HG03439 (cell line): ENCODE measurements around the gene CAMTA1.
"Not testable (repeated sequence)": the region's sequence is repeated elsewhere in the genome, so short reads cannot be mapped to it uniquely, and the experiment has no call there.

Experiments
- ATAC-seq: cut with Tn5 transposase; IDR thresholded peaks from one replicate; pipeline ENCODE4 v1.9.1; 2021; ENCODE audit warnings: mild to moderate bottlenecking, moderate library complexity; ENCODE audit not compliant: unreplicated experiment

Gene CAMTA1

DNA sequence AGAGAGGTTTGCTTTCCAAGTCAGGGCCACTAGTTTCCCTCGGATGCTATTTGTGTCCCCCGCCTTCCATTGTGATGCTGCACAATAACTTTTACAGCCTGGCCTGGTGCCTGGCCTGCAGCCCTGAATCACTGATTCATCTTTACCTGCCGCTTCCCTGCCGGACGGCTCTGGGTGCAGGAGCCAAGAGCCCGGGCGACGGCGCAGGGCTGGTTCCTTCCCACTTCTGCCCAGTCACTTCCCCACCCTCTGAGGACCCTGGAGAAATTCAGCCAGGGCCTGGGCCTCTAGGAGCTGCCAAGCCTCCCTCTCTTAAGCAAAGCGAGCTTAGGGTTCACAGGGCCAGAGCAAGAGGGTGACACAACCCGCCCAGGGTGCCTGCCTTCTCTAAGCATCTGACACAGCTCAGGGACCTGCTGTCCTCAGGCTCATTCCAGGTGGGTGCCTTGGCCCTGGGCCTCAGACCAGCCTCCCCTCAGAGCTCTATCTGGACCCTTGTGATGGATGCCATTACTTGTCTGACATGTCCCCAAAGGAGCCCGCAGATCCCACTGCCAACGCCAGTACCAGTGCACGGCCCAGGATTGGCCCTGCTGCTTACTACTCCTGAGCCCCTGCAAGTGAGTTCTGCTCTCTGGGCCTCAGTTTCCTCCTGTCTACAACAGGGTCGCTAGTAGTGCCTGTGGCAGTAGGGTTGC, 604.8 kb downstream of the CAMTA1 start:
- no peak for ATAC-seq

DNA sequence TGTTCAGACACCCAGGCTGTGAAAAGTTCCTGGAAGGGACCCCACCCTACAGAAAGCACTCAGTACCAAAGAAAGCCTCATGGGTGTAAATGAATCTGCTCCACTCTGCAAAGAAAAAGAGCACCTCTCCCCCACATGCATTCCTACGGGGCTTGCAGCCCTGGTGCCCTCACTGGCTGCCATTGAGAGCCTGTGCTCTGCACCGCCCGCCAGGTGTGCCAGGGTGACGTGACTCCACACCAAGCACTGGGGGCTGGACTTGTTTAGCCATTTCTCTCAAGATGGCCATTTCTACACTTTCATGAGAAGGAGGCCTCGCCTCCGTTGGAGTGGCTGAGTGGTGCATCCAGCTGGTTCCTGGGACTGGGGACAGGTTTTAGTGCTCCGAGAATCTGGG, 605.3 kb downstream of the CAMTA1 start:
- ATAC-seq = no peak

DNA sequence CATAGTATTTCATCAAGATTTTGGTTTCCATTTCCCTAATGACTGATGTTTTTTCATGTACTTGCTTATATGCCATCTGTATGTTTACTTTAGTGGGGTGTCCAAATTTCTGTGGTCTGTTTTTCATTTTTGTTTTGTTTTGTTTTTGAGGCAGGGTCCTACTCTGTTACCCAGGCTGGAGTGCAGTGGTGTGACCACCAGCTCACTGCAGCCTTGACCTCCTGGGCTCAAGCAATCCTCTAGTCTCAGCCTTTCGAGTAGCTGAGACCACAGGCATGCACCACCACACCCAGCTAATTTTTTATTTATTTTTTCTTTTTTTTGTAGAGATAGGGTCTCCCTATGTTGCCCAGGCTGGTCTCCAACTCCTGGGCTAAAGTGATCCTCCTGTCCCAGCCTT, 607.9 kb downstream of the CAMTA1 start:
- no peak for ATAC-seq

DNA sequence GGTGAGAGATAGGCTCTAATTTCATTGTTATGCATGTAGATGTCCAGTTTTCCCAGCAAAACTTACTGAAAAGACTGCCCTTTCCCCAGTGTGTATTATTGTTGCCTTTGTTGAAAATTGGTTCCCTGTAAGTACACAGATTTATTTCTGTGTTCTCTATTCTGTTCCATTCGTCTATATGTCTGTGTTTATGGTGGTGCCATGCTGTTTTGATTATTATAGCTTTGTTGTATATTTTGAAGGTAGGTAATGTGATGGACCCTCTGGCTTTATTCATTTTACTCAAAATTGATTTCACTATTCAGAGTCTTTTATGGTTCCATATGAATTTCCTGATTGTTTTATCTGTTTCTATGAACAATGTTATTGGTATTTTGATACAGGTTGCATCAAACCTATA, 610.0 kb downstream of the CAMTA1 start:
- no peak for ATAC-seq

DNA sequence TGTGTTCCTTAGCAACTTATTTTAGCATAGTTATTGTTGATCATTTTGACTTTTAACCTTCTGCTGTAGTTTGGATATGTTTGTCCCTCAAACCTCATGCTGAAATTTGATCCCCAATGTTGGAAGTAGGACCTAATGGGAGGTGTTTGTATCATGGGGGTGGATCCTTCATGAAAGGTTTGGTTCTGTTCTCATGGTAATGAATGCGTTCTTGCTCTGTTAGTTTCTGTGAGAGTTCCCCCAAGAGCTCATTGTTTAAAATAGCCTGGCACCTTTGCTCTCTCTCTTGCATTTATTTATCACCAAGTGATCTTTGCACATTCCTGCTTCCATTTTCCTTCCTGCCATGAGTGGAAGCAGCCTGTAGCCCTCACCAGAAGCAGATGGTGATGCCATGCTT, 613.7 kb downstream of the CAMTA1 start:
- no peak for ATAC-seq

DNA sequence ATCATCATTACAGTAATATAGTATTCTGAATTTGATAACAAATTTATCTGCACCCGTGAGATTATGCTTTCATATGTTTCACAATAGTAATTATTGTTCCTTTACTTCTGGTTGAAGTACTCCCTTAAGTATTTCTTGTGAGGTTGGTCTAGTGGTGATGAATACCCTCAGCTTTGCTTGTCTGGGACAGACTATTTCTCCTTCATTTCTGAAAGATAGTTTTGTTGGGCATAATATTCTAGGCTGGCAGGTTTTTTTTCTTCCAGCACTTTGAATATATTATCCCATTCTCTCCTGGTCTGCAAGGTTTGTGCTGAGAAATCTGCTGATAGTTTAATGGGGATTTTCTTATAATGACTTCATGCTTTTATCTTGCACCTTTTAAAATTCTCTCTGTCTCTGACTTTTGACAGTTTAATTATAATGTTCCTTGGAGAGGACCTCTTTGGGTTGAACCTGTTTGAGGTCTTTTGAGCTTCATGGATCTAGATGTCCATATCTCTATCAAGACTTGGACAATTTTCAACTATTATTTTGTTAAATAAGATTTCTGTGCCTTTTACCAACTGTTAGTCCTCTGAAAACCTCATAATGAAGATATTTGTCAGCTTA, 614.4 kb downstream of the CAMTA1 start:
- ATAC-seq = no peak

DNA sequence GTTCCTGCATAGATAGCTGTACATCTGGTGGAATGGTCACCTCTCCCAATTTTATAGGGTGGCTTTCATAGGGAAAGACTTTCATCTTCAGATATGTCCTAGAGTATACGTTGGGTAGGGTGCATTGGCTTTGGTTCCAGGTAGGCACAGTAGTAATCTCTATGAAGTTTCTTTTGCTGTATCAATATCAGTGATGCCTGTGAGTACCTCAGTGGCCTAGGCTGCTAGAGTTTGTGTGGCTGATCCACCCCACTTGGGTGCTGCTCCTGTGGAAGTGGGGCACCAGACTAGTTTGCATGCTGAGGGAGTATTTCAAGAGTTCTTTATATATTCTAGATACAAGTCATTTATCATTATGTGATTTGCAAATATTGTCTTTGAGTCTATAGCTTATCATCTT, 615.3 kb downstream of the CAMTA1 start:
- no peak for ATAC-seq

DNA sequence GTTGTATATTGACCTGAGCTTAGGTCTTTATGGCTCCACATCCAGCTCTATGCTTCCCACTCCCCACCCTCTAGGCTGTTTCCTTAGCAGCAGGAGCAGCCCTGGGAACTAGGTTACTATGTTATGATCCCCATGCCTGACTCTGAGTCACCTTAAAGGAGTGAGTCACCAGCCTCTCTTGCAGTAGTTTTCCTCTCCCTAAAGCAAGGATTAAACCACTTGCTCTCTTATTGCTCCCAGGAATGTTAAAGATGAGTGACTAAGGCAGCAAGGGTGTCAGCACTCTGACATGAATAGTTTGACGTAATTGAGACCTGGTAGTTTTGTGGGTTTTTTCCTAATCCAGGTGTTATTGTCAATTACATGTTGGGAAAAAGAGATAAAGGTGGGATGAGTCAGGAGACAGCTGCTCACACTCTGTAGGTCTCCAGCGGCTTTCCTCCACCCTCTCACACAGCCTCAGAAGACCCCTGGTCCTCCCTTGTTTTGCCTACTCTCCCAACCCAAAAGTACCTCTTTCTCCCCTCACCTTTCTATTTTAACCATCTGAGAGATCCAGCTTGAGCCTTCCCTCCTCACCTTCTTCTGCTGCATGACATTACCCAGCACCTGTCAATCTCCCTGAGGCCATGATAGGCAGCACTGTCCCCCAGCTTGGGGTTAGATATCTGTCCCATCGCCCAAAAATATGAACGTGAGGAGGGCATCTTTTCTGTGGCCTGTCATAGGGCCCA, 616.7 kb downstream of the CAMTA1 start:
- ATAC-seq = no peak

DNA sequence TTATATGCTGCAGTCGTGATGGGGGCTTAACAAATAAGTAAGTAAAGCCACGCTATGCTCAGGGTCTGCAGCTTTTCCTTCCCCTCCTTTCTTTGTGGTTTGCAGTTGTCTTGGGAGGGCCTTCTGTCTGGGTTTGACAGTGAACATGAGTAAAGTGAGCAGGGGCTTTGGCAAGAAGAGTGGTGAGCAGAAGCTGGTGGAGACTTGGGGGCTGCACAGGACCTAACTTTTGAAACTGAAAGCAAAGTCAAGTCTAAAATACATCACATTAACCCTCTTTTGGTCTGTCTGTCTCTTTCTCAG, 617.2 kb downstream of the CAMTA1 start:
- no peak for ATAC-seq

DNA sequence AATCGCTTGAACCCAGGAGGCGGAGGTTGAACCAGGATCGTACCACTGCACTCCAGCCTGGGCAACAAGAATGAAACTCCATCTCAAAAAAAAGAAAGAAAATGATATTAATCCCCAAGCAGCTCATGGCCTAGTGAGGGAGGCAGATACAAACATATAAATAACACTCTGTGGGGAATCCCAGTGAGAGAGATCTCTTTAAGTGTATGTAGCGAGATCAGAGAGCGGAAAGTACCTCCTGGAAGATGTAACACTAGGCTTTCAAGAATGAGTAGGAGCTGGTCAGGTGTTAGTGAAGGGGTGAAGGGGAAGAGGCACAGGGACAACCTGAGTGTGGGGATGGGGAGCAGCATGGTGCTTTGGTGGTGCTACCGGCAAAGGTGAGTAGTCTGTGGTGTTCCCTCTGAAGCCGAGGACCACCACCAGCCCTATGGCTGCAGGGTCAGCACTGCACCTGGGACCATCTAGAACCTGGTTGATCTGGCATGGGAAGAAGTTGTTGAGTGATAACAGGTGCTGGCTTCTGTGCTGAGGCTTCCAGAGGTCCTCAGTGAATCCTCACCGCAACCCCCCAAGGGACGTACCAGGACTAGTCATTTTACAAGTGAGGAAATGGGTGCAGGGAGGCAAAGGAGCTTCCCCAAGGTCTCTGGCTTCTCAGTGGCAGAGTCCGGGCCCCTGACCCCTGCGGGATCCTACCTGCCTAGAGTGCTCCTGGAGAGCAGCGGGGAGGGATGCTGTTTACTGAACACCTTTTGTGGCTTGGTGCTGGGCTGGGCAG, 618.2 kb downstream of the CAMTA1 start:
- no peak for ATAC-seq

DNA sequence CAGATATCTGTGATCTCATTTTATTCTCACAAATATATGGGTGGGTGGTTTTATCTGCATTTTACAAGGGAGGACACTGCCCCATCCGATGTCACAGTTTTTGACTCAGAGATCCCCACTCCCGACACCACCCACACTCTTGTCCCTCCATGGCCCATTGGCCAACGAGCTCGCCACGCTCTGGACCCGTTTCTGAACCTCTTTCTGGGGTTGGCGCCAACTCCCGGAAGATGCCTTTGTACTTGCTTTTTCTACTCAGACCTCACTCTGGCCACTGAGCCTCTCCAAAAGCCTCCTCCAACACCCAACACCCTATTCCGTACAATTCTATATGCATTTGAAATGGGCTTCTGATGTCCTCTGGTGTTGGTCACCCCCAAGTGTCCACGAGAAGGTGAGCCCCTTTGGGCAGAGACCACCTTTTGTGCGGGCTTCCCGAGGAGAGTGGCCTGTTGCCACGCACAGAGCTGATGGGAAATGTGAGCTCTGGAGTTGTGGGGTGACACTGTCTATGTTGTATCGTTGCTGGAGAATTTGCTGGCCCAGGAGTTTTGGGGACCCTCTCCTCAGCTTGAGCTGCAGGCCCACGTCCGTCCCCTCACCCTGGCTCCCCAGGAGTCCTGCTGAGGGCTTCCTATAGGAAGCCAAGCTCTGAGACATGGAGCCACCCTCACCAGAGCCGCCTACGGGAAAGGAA, 618.9 kb downstream of the CAMTA1 start:
- no peak for ATAC-seq

DNA sequence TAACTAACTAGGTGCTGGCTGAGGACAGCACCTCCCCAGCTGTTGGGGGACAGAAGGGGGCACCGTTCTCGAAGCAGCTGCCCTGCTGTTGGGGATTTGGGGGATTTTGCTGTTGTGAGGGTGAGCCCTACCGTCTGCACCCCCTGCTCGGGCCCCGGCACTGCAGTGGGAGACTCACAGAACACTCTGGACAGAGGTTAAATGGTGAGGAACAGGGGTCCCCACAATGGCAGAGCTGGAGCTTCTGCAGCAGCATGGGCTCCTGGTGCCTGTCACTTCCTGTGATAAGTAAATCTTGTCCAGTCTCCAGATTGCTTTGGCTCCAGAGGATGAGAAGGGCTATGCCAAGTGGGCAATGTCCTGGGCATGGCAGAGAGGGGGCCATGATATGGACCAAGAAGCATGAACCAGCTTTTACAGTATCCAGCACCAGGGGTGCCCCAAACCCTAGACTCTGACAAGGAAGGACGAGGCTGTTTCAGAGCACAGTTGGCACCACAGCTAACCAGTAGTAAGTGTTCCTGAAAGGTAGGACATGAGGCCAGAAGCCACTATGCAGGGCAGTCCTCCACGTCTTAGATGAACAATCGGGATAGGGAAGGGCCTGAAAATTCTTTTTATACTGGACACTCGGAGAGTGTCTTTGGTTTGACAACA, 620.7 kb downstream of the CAMTA1 start:
- no peak for ATAC-seq

DNA sequence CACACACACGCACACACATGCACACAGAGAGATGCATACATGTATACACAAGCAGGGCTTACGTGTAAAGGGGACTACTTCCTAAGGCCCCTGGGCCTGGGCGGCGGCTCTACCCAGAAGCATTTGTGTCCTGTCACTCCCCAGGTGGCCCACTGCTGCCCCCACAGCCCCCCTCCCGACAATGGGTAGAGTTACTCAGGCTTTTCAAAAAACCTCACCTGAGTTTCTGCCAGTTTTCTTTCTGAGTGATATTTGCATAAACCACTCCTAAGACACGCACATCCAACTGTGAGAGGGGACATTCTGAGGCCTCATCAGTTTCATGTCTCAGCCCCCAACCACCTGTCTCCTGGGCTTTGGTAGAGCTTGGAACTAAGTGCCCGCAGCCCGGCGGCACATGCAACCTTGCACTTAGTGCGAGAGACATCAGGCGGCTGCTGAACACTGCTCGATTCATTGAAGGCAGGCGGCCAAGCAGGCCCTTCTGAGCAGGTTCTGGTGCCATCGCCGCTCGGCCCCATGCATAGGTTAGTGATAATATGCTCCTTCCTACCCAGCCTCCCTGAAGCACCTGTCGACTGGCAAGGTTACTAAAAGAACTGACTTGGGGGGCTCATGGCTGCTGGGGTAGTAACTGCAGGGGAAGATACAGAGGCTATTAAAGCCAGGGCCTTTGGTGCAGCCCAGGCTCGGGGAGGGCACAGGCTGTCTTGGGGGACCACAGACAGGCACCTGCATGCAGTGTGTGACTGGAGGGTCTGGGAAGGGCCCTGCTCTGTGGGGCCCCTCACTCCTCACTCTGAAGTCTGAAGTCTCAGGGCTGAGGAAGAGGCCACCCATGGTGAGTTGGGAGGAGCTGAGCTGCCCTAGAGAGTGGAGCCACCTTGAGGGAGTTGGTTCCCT, 621.6 kb downstream of the CAMTA1 start:
- ATAC-seq = no peak

DNA sequence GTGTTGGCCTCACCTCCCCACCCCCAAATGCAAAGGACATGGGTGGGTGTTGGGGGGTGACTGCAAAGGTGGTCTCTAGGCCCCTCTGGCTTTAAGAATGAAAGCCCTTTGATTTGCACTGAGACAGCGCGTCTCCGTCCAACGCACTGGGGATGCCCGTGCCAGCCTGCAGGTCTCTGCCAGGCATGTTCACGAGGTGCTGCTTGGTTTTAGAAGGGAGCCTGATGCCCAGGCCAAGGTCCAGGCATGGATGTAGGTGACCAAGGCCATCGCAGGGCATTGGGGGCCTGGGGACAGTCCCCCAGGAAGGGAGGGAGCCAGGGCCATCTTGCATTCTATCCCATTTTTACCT, 622.3 kb downstream of the CAMTA1 start:
- ATAC-seq = no peak

DNA sequence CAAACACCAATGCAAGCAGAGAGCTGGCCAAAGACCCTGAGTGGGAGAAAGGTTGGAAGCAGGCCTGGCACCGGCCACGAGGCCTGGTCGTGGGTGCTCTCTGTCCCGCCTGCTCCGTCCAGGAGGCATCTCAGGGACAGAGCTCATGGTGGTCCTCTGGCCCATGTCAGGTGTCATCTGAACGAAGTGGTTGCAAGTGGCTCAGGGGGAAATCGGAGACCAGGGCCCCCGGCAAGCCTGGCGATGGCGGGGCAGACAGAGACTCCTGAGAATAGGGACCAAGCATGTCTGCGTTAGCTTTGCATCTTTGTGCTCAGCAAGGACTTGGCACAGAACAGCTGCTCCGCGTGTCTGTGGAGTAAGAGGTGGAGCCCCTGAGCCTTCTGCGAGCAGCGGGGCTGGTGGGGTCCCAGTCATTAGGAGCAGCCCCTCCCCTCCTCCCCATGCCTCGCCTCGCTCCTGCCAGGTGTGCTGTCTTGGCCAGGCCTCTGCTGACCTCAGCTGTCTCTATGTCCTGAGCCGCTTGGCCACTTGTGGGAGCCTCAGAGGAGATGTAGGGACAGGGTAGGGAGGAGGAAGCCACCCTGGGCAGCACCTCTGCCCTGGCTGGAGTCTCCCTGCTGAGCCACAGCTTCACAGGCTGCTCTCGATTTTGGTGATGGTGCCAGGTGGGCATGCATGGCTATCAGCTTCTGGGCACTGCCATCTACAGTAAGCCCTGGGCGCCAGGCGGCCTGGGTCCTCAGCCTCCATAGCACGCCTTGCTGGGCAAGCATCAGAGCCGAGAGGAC, 622.9 kb downstream of the CAMTA1 start:
- no peak for ATAC-seq

DNA sequence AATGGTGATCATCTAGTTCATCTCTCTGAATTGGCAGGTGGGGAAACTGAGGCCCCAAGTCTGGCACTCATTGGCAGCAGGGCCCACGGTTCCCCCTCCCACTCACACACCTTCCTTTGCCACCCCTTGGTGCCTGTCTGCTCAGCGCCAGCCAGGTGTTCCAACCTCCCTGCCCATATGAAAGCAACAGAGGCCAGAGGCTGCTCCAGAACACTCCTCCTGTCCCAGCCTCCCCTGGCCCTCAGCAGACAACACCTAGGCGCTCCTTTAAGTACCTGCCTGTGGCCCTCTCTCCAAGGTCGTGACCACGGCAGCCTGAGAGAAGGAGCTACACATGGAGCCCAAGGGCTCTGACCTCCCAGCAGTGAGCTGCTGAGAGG, 623.5 kb downstream of the CAMTA1 start:
- ATAC-seq = no peak

DNA sequence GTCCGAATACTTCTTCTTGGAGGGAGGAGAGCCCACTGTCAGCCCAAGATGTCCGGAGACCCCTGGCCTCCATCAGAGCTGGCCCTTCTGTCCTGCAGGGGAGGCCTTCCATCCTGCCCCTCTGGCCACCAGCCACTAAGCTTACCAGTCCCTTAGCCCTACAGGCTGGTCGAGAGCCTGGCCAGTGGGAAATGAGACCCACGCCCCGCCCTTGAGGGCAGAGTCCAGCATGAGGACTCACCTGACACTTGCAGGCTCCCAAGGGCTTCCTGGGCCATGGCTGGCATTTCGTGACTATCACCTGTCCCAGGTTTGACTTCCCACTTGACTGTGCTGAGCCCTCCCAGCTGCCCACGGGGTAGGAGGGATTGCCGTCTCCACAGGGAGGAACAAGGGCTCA, 624.0 kb downstream of the CAMTA1 start:
- no peak for ATAC-seq

DNA sequence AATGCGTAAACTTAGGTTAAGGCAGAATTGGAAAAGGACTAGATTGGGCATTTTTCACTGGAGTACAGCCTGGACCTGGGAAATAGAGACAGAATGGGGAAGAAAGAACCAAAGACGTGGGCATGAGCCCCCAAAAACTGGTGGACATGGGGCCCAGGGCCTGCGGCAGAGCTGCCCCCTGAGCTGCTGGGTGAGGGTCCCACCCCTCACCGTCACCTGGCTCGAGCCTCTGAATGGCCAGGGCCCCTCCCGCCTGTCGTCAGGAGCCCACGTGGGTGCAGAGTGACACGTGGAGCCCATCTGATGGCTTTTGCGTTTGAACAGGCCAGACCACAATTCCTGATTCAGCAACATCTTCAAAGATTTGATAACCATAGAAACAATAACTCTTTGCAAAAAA, 624.9 kb downstream of the CAMTA1 start:
- ATAC-seq = no peak

DNA sequence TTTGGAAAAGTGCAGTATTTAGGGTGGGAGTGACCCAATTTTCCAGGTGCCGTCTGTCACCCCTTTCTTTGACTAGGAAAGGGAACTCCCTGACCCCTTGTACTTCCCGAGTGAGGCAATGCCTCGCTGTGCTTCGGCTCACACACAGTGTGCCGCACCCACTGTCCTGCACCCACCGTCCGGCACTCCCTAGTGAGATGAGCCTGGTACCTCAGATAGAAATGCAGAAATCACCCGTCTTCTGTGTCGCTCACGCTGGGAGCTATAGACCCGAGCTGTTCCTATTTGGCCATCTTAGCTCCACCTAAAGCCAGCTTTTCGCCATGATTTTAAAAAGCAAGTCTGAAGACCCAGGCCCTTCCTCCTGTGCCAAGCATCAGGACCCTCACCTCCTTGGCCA, 632.4 kb downstream of the CAMTA1 start:
- not testable (repeated sequence) for ATAC-seq
